T-cell (primary cell): ENCODE results near the gene ZFAND2A. TPM values are rescaled to one million over a fixed set of nuclear protein-coding genes. Genes with fewer than 3 reads are reported as not detected.

ENCODE experiments used
- ATAC-seq, 4 experiments: fragments of 200-7000 bp in 3 of 4; fragments of 150-1000 bp in 1 of 4; cut with Tn5 transposase; replicated peaks in 1 of 4; 1 replicate in 3 of 4; 2 replicates in 1 of 4; pipeline ENCODE4 v1.10.0; 2021; ENCODE audit warnings: moderate library complexity in 3 of 4, mild to moderate bottlenecking in 2 of 4, moderate number of reproducible peaks in 1 of 4
- CTCF ChIA-PET, 2 donors: fragments of 300-600 bp; sonication (Branson Sonifier 250); formaldehyde crosslinking; loops; one replicate each; lab custom pipeline; 2022; ENCODE audit warnings: antibody characterized with exemption in 2 of 2; lab: Charles Lee
- POLR2A ChIA-PET, 2 donors: fragments of 300-600 bp; sonication (Branson Sonifier 250); formaldehyde crosslinking; loops; one replicate each; lab custom pipeline; 2022; ENCODE audit warnings: antibody characterized with exemption in 2 of 2; lab: Charles Lee
- DNase-seq, 35 experiments: peaks; one replicate each; pipeline versions ENCODE4 v3.0.0 to v3.0.0-alpha.2; 2013 to 2023
- H3K27ac ChIP-seq: one replicate; pipeline ENCODE4 v1.5.1; 2013; ENCODE audit warnings: low read length
- H3K27me3 ChIP-seq, 2 experiments: replicated peaks in 1 of 2; 1 replicate in 1 of 2; 2 replicates in 1 of 2; pipeline versions ENCODE4 v1.6.1 to v1.7.0; 2013; ENCODE audit warnings: low read length in 1 of 2, mixed read lengths in 1 of 2; ENCODE audit not compliant: control insufficient read depth in 2 of 2, insufficient read depth in 2 of 2; ENCODE audit errors: extremely low read depth in 1 of 2
- H3K36me3 ChIP-seq, 2 donors: 1 replicate in 1 of 2; 2 replicates in 1 of 2; pipeline versions ENCODE4 v1.6.1 to v1.7.0; 2013; ENCODE audit warnings: low read length in 1 of 2; ENCODE audit not compliant: control insufficient read depth in 2 of 2, insufficient read depth in 1 of 2; ENCODE audit errors: extremely low read depth in 1 of 2
- H3K4me1 ChIP-seq, 2 experiments: 1 replicate in 1 of 2; 2 replicates in 1 of 2; pipeline versions ENCODE4 v1.6.1 to v1.7.0; 2013; ENCODE audit warnings: low read length in 2 of 2, mixed read lengths in 1 of 2; ENCODE audit not compliant: insufficient read depth in 2 of 2, control insufficient read depth in 1 of 2; ENCODE audit errors: extremely low read depth in 1 of 2
- H3K4me3 ChIP-seq, 2 donors: 1 replicate in 1 of 2; 2 replicates in 1 of 2; pipeline versions ENCODE4 v1.5.1 to v1.7.0; 2013; ENCODE audit warnings: mild to moderate bottlenecking in 2 of 2, low read length in 1 of 2, moderate library complexity in 1 of 2; ENCODE audit not compliant: control insufficient read depth in 1 of 2; ENCODE audit errors: extremely low read depth in 1 of 2
- H3K9me3 ChIP-seq: 2 replicates; pipeline ENCODE4 v1.7.0; 2013
- H3K27ac Mint-ChIP-seq, 2 donors: one replicate each; pipeline ENCODE4 v1.8.0; 2020 to 2021; ENCODE audit warnings: mild to moderate bottlenecking in 2 of 2, mixed read lengths in 2 of 2
- H3K27me3 Mint-ChIP-seq, 2 donors: one replicate each; pipeline ENCODE4 v1.8.0; 2021 to 2022; ENCODE audit warnings: mixed read lengths in 2 of 2
- H3K36me3 Mint-ChIP-seq: one replicate; pipeline ENCODE4 v1.8.0; 2021; ENCODE audit warnings: mixed read lengths
- H3K4me1 Mint-ChIP-seq, 3 donors: one replicate each; pipeline ENCODE4 v1.8.0; 2020 to 2022; ENCODE audit warnings: mixed read lengths in 3 of 3, mild to moderate bottlenecking in 1 of 3
- H3K4me3 Mint-ChIP-seq, 3 donors: one replicate each; pipeline ENCODE4 v1.8.0; 2020 to 2022; ENCODE audit warnings: mild to moderate bottlenecking in 3 of 3, mixed read lengths in 3 of 3, moderate library complexity in 3 of 3
- H3K9me3 Mint-ChIP-seq, 3 donors: one replicate each; pipeline ENCODE4 v1.8.0; 2020 to 2022; ENCODE audit warnings: mixed read lengths in 3 of 3
- WGBS: methylation state at CpG from one replicate; pipeline ENCODE4 v1.1.5; 2013; ENCODE audit warnings: missing lambda C conversion rate; ENCODE audit not compliant: insufficient coverage; 5-methylcytosine and 5-hydroxymethylcytosine counted together
- total RNA-seq, 35 experiments: library from RNA in 6 of 35; stranded (reverse) in 6 of 35; fragments of 120-200 nt in 1 of 35; gene quantifications; one replicate each; pipeline versions ENCODE4 v1.2.1 to v1.2.4 and lab custom pipeline; 2013 to 2026

The ZFAND2A gene
- total RNA-seq, 5 donors from 2014 or later (not counting 1 experiment from before 2014, with no cell fraction given): 26.6 to 77.3 (median 30.1) TPM

DNA sequence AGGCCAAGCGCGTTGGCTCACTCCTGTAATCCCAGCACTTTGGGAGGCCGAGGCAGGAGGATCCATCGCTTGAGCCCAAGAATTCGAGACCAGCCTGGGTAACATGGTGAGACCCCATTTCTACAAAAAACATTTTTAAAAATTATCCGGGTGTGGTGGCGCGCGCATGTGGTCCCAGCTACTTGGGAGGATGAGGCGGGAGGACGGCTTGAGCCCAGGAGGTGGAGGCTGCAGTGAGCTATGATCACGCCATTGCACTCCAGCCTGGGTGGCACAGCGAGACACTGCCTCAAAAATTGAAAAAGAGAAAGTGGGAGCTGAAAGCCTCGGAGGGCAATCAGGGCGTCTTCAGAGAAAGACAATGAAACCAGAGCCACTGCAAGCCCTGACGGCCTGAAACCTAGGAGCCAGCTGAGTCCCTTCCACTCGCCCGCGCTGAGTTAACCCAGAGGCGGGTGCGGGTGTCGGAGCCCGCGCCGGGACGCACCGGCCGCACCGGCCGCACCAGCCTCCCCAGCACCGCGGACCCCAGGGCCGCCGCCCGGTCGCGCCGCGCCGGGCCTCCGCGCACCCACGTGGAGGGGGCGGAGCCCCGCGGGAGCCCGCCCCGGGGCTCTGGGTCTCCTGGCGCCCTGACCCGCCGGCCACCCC is 22.4 kb downstream of the ZFAND2A start:
- Histone ChIP-seq H3K36me3 (no peaks in the 10 kb centered on the region), H3K27me3 (no peaks in the 10 kb centered on the region), H3K4me3 (peak overlapping the region; percentile 73 to 86), H3K27ac (peak overlapping the region; percentile 12), H3K4me1 (peaks cover 5 to 20% of the 10 kb centered on the region in 2 experiments), H3K9me3 (no peaks in the 10 kb centered on the region)
- ChIA-PET POLR2A (no interaction called here), CTCF (interaction anchor here (0.9 to 1.7 kb wide), 4 partner anchors 15 to 51 kb away, joined by 3 to 5 read pairs (median 4); partner anchors contain the start of gene ZFAND2A (in 1 of the 2))
- H3K36me3 Mint-ChIP-seq: peaks cover 8% of the 10 kb centered on the region
- H3K9me3 Mint-ChIP-seq: no peaks in the 10 kb centered on the region
- peak; percentile 70 to 78 (median 74) for ATAC-seq
- H3K27ac Mint-ChIP-seq: peak overlapping the region; percentile 3 to 40
- 7% methylated on average over 47 of the region's 51 CpGs for WGBS
- peak overlapping the region; percentile 82 to 92 (median 87) for H3K4me3 Mint-ChIP-seq
- DNase-seq: no peak
- H3K4me1 Mint-ChIP-seq: peaks cover 13 to 16% (median 16%) of the 10 kb centered on the region in 3 donors
- H3K27me3 Mint-ChIP-seq: no peaks in the 10 kb centered on the region

DNA sequence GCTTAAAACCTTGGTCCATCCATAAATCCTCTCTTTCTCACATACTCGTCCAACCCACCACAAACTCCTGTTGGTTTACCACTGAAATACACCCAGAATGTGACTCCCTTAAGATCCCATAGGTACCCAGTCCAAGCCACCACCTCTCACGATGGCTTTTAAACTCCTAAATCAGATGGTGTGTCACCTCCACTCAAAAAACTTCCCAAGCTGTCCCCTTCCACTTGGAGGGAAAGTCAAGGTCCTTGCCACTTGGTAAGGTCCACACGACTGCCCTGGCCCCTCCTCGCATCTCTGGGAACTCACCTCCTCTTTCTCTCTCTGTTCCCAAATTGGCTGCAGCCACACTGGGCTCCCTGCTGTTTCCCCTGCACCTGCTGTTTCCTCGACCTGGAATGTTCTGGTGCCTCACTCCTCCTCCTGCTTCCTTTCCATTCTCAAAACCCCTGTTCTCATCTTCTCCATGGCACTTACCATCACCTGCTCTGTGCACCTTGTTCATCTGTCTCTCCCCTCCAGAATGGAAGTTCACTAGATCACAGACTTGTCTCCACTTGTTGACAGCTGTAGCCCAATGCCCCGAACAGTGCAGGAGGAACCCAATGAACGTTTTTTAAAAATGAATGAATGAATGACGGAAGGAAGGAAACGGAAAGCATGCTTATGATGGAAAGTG is 23.0 kb downstream of the ZFAND2A start:
- peaks cover 10% of the 10 kb centered on the region for H3K36me3 Mint-ChIP-seq
- H3K9me3 ChIP-seq: no peaks in the 10 kb centered on the region
- H3K4me1 Mint-ChIP-seq: peaks cover 13 to 16% (median 16%) of the 10 kb centered on the region in 3 donors
- CTCF ChIA-PET: interaction anchor here in 1 of 2 donors (0.9 kb wide), 1 partner anchor 14 kb away, joined by 3 read pairs; no protein-coding TSS in a partner anchor
- ATAC-seq: no peak
- H3K4me3 ChIP-seq: peak overlapping the region; percentile 73 to 86
- peaks cover 5 to 20% of the 10 kb centered on the region in 2 experiments for H3K4me1 ChIP-seq
- no peaks in the 10 kb centered on the region for H3K9me3 Mint-ChIP-seq
- H3K27ac Mint-ChIP-seq: peak overlapping the region; percentile 3 to 40
- no peaks in the 10 kb centered on the region for H3K27me3 Mint-ChIP-seq
- POLR2A ChIA-PET: no interaction called here
- WGBS: 31% methylated on average over 9 of the region's 9 CpGs
- H3K27ac ChIP-seq: no peak overlapping the region
- no peak for DNase-seq
- peak overlapping the region; percentile 82 to 92 (median 87) for H3K4me3 Mint-ChIP-seq
- no peaks in the 10 kb centered on the region for H3K36me3 ChIP-seq
- no peaks in the 10 kb centered on the region for H3K27me3 ChIP-seq

DNA sequence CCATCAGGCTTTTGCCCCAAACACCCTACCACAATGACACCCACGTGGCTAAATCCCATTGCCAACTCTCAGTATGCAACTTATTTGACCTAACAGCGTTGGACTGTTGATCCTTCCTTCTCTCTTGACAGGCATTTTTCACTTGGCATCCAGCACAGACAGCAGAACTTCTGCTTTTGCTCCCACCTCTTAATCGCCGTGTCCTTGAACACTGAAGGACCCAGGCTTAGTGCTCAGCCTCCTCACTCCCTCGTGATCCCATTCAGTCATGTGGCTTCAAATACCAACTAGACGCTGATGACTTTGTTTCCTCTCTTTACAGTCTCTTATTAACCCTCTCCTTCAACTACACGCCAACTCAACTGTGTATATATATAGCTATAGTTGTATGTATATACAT is 25.0 kb downstream of the ZFAND2A start:
- 97% methylated on average over 4 of the region's 7 CpGs for WGBS
- no peaks in the 10 kb centered on the region for H3K27me3 Mint-ChIP-seq
- no peaks in the 10 kb centered on the region for H3K27me3 ChIP-seq
- peaks cover 5 to 20% of the 10 kb centered on the region in 2 experiments for H3K4me1 ChIP-seq
- H3K36me3 ChIP-seq: no peaks in the 10 kb centered on the region
- H3K27ac ChIP-seq: no peak overlapping the region
- H3K9me3 ChIP-seq: no peaks in the 10 kb centered on the region
- H3K4me3 ChIP-seq: no peak overlapping the region
- ATAC-seq: no peak
- peaks cover 13 to 16% (median 16%) of the 10 kb centered on the region in 3 donors for H3K4me1 Mint-ChIP-seq
- H3K27ac Mint-ChIP-seq: no peak overlapping the region
- H3K4me3 Mint-ChIP-seq: no peak overlapping the region
- DNase-seq: no peak
- peaks cover 14% of the 10 kb centered on the region for H3K36me3 Mint-ChIP-seq
- no peaks in the 10 kb centered on the region for H3K9me3 Mint-ChIP-seq
- POLR2A ChIA-PET: no interaction called here
- CTCF ChIA-PET: no interaction called here

DNA sequence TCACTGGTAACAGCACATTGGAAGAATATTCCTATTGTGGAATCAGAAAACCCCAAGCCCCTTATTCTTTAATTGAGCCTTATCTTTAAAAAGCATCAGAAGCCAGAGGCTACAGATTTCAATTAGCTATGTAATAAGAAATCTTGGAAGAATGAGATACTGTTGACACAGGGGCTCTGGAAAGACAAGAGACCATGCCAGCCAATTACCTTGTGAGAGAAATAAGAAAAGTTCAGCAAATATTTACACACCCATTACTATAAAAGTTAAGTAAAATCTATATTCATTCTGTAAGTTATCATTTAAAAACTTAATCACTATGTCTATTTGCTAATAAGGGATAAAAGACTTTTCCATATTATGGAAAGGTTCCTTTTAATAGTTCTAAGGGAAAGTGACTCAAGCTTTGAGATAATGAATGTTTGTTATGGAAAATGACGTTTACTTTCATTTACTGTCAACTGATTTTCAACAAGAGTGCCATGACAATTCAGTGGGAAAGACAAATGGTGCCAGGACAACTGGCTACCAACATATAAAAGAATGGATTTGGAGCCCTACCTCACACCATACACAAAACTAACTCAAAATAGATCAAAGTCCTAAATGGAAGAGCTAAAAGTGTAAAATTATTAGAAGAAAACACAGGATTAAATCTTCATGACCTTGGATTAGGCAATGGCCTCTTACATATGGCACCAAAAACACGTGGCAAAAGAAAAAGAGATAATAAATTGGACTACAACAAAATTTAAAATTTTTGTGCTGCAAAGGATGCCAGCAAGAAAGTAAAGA is 28.3 kb downstream of the ZFAND2A start:
- H3K4me1 Mint-ChIP-seq: peaks cover 1 to 3% (median 1%) of the 10 kb centered on the region in 3 donors
- ChIA-PET POLR2A (interaction anchor here in 1 of 2 donors (0.6 kb wide), 1 partner anchor 302 kb away, joined by 6 read pairs; no protein-coding TSS in a partner anchor), CTCF (no interaction called here)

DNA sequence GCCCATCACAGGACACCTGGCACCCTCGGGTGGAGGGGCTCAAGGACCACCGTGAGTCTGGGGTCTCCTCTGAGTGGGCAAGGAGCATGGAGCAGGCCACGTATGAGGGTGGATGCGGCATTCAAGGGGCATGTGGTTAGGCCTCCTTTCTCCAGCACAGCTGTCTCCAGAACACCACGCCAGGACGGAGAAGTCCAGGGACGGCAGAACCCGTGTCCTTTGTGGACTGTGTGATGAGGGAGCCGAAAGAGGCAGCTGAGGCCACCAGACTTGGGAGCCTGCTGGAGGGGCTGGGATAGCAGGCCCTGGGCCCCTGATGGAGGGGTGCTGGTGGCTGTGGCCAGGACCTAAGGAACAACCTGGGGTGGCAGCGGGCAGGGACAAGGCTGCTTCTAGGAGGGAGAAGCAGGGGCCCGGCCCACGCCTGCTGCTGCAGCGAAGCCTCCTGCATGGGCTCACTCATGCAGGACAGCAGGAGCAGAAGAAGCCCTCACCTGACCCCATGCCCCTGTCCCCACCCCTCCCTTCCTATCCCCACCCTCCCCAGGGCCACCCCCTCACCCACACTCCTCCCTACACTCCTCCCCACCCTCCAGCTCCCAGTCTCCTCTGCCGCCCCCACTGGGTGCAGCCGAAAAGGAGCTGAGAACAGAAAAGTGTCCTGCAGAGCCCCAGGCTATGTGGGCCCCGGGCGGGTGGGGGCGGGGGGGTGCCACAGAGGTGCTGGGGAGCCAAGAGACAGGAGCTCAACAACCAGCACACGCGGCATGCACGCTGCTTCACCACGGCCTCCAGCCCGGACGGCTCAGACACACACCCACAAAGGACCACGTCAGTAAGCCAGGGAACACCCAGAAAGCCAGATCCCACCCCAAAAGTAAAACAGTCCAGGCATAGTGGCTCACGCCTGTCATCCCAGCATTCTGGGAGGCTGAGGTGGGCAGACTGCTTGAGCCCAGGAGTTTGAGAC is 29.7 kb downstream of the ZFAND2A start:
- no peaks in the 10 kb centered on the region for H3K9me3 ChIP-seq
- H3K27me3 ChIP-seq: no peaks in the 10 kb centered on the region
- H3K27ac ChIP-seq: no peak overlapping the region
- no peaks in the 10 kb centered on the region for H3K9me3 Mint-ChIP-seq
- CTCF ChIA-PET: no interaction called here
- no peak overlapping the region for H3K27ac Mint-ChIP-seq
- H3K36me3 ChIP-seq: peaks cover 9 to 14% of the 10 kb centered on the region in 2 donors
- no peak overlapping the region for H3K4me3 Mint-ChIP-seq
- no peak for DNase-seq
- POLR2A ChIA-PET: no interaction called here
- H3K27me3 Mint-ChIP-seq: no peaks in the 10 kb centered on the region
- H3K36me3 Mint-ChIP-seq: peaks cover 18% of the 10 kb centered on the region
- no peak for ATAC-seq
- H3K4me1 ChIP-seq: no peaks in the 10 kb centered on the region
- 95% methylated on average over 22 of the region's 26 CpGs for WGBS
- no peak overlapping the region for H3K4me3 ChIP-seq
- no peaks in the 10 kb centered on the region for H3K4me1 Mint-ChIP-seq

More for the DNA sequence above, 28.3 kb downstream of the ZFAND2A start:
- Histone ChIP-seq H3K9me3 (no peaks in the 10 kb centered on the region), H3K36me3 (peaks cover 3 to 5% of the 10 kb centered on the region in 2 donors), H3K27ac (no peak overlapping the region), H3K27me3 (no peaks in the 10 kb centered on the region), H3K4me3 (no peak overlapping the region), H3K4me1 (peaks cover 0 to 1% of the 10 kb centered on the region in 2 experiments)
- Mint-ChIP-seq H3K36me3 (peaks cover 18% of the 10 kb centered on the region), H3K9me3 (no peaks in the 10 kb centered on the region), H3K27me3 (no peaks in the 10 kb centered on the region), H3K4me3 (no peak overlapping the region), H3K27ac (no peak overlapping the region)
- WGBS: 100% methylated on average over 1 of the region's 2 CpGs
- no peak for ATAC-seq
- DNase-seq: no peak
